SK-MEL-5 (cell line): Measurements from ENCODE around the gene CTDSP2. TPM values are rescaled to one million over a fixed set of nuclear protein-coding genes. Genes with fewer than 3 reads are reported as not detected.

Experiments
- DNase-seq: peaks from one replicate; pipeline ENCODE4 v3.0.0-alpha.2; 2016; ENCODE audit warnings: low read depth, low spot score
- in situ Hi-C: cut with HindIII; loops from 2 replicates; pipeline ENCODE4 v1.10.0; 2016; ENCODE audit warnings: low sequenced_read_pairs, high pct_unique_total_duplicates, low pct_unique_long_range_greater_than_20kb
- total RNA-seq: library from RNA; depleted of rRNA; stranded (reverse); fragments of >200 nt; shearing (Covaris generic); gene quantifications from 2 replicates; pipeline ENCODE4 v1.2.3, GENCODE V29; 2014

The CTDSP2 gene
- total RNA-seq, 1 experiment from 2014 or later = 27.8 TPM

DNA sequence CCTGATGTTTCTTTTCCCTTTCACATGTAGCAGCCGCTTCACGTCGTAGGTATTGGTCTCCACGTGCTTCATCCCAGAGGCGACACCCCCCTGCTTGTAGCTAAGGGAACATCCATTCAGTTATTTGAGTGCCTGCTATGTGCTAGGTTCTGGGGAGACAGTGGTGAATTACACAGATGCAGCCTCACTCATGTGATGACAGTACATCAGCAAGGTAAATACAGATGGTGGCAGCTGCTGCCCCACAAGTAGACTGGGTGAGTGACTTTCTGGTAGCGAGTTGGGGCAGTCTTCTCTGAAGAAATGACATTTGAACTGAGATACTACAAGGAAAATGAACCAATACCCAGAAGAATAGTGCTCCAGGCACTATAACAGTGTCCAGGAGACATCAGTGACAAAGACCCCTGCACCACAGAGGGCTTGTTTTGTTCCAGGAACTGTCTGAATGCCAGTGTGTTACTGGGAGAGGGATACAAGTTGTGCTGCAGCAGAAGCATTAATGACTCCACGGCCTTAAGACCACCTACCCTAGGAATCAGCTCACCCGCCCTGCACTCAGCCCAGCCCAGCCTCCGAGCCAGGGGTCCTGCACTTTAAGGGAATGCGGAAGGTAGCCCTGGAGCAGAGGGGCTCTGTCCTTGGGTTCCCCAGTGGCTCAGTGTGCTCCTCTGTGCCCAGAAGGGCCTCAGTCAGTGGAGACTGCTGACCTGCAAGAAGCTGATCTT lies 35.3 kb downstream of the CTDSP2 start:
- no peak for DNase-seq
- in situ Hi-C loops = no loop called here

- DNase-seq = no peak
- in situ Hi-C loops = no loop called here
These were observed 36.1 kb downstream of the CTDSP2 start for GRCh38 chr12:57810450-57810849.

- no peak for DNase-seq
- in situ Hi-C loops = no loop called here
These were observed 37.1 kb downstream of the CTDSP2 start for GRCh38 chr12:57809425-57809824.

GRCh38 chr12:57808351-57808750 lies 38.2 kb downstream of the CTDSP2 start:
- no peak for DNase-seq
- in situ Hi-C loops = no loop called here

DNA sequence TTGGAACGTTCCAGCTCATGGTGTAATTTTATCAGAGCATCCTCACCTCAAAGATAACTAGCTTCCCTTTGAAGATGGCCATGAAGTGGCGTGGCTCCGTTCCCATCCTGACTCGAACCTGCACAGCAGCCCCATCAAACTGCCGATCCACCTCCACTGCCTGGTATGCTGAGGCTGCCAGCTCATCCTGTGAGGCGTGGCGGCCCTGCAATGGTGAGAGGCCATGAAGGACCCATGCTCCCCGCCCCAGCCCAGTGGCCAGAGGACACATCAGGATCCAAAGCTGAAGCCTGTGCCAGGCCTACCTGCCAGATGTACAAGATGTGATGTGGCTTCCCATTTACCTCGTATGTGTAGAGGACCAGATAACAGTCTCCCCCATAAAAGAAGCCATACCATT lies 39.2 kb downstream of the CTDSP2 start:
- no peak for DNase-seq
- in situ Hi-C loops = no loop called here

DNA sequence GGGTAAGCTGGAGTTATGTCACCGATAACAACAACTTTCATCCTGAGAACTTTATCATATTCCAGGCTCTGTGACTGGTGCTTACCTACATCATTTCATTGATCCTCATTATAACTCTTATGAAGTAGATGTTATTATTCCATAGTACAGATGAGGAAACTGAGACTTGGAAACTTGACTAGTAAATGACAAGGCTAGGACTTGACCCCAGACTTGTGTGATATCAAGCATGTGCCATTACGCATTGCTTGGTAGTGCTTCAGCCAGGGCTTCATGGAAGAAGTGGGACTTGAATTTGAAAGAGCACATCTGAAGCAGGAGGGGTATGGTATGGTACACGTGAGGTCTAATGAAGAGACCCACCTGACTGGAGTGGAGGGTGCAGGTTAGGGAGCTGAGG lies 39.9 kb downstream of the CTDSP2 start:
- no peak for DNase-seq
- in situ Hi-C loops = no loop called here

- in situ Hi-C loops = no loop called here
- DNase-seq = peak; percentile 73
These were observed 43.1 kb downstream of the CTDSP2 start for GRCh38 chr12:57803319-57803893.

DNA sequence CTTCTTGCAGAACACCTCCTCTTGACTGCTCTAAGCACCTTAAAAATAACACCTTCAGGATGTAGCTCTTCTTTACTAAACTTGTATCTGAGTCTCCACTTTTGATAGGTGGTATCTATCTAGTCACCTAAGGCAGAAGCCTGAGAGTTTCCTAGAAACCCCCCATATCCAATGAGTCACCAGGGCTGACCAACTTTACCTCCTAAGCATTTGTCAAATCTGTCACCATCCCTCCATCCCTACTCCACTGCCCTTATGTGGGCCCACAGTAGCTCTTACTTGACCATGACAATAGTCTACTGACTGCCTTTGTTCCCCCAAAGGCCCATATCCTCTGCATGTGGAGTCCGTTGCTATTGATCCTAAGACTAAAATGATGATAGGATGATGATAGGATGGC lies 43.9 kb downstream of the CTDSP2 start:
- no peak for DNase-seq
- in situ Hi-C loops = no loop called here

DNA sequence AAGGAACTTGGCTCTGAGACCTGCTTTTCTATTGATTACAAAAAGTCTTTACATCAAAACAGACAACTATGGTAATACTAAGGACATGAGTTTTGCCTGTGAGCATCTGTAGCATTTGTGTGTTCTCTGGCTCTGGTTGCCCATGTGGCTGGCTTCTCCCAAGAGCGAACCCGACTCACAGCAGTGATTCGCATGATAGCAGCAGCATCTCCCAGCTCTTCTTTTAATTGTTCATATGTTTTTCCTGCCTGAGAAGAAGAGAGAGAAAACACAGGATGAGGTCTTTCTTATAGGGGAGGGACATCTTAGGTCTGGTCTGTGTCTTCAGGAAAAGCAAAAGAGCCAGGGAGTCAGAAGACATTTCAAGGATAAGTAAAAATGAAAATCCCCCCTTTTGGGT lies 45.6 kb downstream of the CTDSP2 start:
- in situ Hi-C loops = no loop called here
- DNase-seq = no peak

DNA sequence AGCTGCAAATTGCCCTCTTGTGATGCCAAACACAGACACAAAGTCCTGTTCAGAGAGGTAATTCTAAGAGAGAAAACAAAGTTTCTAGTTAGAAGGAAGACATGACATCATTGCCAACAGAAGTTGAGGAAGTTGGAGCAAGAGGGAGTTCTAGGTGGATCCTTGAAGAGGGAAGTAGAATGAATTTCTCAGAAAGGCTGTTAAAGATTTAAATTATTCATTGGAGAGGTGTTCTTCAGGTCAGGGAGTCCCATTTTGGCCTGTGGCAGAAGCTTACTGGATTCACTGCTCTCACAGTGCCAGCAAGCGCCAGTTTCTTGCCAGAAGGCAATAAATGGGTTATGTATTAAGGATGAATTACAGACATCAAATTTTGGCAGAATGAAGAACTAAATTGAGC lies 48.6 kb downstream of the CTDSP2 start:
- in situ Hi-C loops = no loop called here
- DNase-seq = no peak

DNA sequence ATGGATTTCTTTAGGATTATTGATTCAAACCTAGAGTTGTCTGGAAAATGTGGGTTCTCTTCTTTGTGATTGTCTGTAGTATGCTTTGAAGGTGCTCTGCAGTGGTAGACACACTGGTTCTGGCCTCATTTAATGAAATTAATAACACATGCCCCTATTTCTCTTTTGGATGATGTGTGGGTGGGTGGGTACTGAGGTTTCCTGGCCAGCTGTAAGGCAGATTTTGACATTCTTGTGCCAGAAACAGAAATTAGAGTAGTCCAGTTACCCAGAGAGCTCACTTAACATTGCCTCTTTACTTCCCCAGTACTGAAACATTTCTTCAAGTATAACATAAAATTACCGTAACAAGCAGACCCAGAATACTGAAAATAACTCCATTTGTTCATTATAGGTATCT lies 49.5 kb downstream of the CTDSP2 start:
- no peak for DNase-seq
- in situ Hi-C loops = no loop called here

DNA sequence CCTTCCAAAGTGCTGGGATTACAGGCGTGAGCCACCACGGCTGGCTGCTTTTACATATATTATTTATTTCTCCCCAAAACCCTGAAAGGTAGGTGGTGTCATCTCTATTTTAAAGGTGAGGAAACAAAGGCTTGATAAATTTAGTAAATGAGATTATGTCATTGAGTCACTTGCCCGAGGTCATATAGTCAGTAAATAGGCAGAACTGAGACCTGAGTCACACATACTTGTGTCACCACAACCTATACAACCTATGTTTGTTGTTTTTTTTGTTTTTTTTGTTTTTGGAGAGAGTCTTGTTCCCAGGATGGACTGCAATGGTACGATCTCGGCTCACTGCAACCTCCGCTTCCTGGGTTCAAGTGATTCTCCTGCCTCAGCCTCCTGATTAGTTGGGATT lies 51.2 kb downstream of the CTDSP2 start:
- DNase-seq = no peak
- in situ Hi-C loops = no loop called here

DNA sequence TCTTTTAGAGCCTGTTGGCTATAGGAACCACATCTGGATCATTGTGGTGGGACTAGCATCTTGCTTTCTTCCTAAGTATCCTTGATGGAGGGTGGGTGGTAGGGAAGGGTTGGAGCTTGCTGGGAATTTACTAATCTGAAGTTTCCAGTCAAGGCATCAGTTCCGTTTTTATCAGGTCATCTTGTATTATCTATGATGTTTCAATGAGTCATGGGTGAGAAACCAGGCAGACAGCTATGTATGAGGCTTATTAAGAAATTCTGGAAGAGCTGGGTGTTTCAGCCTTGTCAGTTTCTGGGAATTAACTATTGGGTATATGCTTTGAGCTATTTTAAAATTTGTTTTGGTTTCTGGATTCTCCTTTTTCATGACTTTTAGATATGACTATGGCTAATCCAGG lies 52.6 kb downstream of the CTDSP2 start:
- DNase-seq = no peak
- in situ Hi-C loops = no loop called here

GRCh38 chr12:57783861-57784260 lies 62.7 kb downstream of the CTDSP2 start:
- DNase-seq = no peak
- in situ Hi-C loops = no loop called here

DNA sequence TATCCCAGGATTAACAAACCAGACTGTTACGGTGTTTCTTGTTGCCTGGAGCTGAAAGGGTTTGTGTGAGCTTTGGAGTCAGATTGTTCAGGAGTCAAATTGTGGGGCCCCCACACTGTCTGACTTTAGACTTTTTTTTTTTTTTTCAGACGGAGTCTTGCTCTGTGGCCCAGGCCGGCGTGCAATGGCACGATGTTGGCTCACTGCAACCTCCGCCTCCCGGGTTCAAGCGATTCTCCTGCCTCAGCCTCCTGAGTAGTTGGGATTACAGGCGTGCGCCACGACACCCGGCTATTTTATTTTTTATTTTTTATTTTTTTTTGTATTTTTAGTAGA lies 63.1 kb downstream of the CTDSP2 start:
- in situ Hi-C loops = no loop called here
- DNase-seq = no peak

- peak; percentile 95 for DNase-seq
These were observed 63.7 kb downstream of the CTDSP2 start, which contains the start of gene TSFM for GRCh38 chr12:57782608-57783465. TSS of gene TSFM (plus strand) at chr12:57782787. CDS start at chr12:57782802, 15 bp downstream.

DNA sequence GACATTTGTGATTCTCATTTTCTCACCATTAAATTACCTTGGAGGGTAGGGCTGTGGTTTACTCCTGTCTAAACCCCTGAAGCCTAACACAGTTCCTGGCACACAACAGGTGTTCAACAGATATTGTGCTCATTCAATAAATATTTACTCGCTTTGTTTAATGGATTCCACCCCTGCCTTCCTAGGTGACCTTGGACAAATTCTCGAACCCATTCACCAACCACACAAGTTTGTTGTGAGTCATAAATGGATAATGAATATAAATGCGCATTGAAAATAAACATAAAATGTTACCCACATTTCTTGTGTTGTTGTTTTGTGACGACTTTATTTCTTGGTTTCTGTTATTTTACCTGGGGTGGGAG lies 64.3 kb downstream of the CTDSP2 start:
- no peak for DNase-seq
- in situ Hi-C loops = no loop called here

More at GRCh38 chr12:57782608-57783465, 63.7 kb downstream of the CTDSP2 start, which contains the start of gene TSFM:
- in situ Hi-C loops = no loop called here

- in situ Hi-C loops = no loop called here
- DNase-seq = no peak
These were observed 64.7 kb downstream of the CTDSP2 start for GRCh38 chr12:57781801-57782200.

DNA sequence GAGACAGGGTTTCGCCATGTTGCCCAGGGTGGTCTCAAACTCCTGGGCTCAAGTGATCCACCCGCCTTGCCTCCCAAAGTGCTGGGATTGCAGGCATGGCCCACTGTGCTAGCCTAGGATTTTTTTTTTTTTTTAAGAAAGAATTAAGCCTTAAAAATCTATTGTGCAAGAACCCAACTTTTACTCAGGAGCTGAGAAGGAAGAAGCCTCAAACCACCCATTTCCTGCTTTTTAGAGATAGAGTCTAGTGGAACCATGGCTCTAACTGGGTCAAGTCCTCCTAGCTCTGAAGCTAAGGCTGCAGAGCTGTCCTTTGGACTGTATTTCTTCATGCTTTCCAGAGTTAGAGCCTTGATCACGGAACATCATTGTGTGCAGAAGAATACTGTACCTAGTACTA lies 65.3 kb downstream of the CTDSP2 start:
- in situ Hi-C loops = no loop called here
- DNase-seq = no peak
